ENCODE data around the gene ZNF865.

The ZNF865 gene

GRCh38 chr19:55655648-55656040, 50.2 kb downstream of the ZNF865 start:
- peak overlapping the region; percentile 81 to 95 (median 89) for H3K4me3 ChIP-seq (ENCODE audit: low read depth in 1 of 5, low read length in 5 of 5)
- H3K9me3 ChIP-seq (ENCODE audit: control insufficient read depth in 5 of 5, low read length in 5 of 5): no peaks in the 10 kb centered on the region
- H3K4me1 ChIP-seq (ENCODE audit: control insufficient read depth in 5 of 5, insufficient read depth in 5 of 5, low read length in 5 of 5): peaks cover 23 to 56% (median 43%) of the 10 kb centered on the region in 5 donors
- H3K9ac ChIP-seq (ENCODE audit: low read length in 5 of 5): peak overlapping the region; percentile 84 to 100 (median 94)
- H3K27me3 ChIP-seq (ENCODE audit: control insufficient read depth in 5 of 5, insufficient read depth in 4 of 5, low read length in 5 of 5): no peaks in the 10 kb centered on the region
- H3K36me3 ChIP-seq (ENCODE audit: control insufficient read depth in 5 of 5, insufficient read depth in 5 of 5, low read length in 5 of 5): peaks cover 0 to 27% (median 19%) of the 10 kb centered on the region in 5 donors
- H3K27ac ChIP-seq (ENCODE audit: low read depth, low read length): peak overlapping the region; percentile 94

GRCh38 chr19:55656552-55656951, 51.1 kb downstream of the ZNF865 start:
- Histone ChIP-seq H3K36me3 (ENCODE audit: control insufficient read depth in 5 of 5, insufficient read depth in 5 of 5, low read length in 5 of 5) (peaks cover 0 to 36% (median 25%) of the 10 kb centered on the region in 5 donors), H3K9ac (ENCODE audit: low read length in 5 of 5) (peak overlapping the region; percentile 84 to 100 (median 94)), H3K27me3 (ENCODE audit: control insufficient read depth in 5 of 5, insufficient read depth in 4 of 5, low read length in 5 of 5) (no peaks in the 10 kb centered on the region), H3K4me1 (ENCODE audit: control insufficient read depth in 5 of 5, insufficient read depth in 5 of 5, low read length in 5 of 5) (peaks cover 23 to 56% (median 43%) of the 10 kb centered on the region in 5 donors), H3K9me3 (ENCODE audit: control insufficient read depth in 5 of 5, low read length in 5 of 5) (no peaks in the 10 kb centered on the region), H3K4me3 (ENCODE audit: low read depth in 1 of 5, low read length in 5 of 5) (peak overlapping the region; percentile 81 to 95 (median 89)), H3K27ac (ENCODE audit: low read depth, low read length) (no peak overlapping the region)

DNA sequence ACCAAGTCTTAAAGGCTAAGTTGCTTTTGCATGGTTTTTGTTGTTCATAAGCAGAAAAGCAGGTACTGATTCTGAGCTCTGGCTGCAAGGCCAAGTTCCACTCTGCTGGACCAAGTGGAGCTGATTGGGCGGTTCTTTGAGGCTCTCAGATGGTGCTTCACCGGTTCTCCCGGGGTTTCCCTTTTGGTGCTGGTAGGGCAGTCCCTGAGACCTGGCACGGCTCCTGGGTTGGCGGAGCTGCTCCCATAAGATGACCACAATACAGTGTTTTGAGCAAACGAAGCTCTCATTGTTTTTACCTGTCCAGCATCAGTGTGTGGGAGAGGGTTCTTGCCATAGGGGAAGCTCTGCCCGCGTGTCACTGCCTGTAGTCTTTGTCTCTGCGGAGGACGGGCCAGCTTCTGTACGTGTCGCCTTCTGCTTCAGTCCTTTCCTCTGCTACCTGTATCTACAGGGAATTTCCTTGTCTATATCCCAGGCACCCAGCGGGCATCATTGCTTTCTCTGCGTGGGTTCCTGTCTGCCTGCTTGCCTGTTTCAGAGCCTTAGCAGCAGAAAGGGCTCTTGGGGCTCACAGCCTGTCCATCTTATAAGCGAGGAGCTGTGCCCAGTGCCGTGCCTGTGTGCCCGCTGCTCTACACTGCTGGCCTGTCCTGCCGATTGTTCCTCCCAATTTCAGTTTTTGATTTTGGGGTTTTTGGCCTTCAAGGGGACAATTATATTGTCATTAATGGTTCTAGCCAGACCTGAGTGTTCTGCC, 51.7 kb downstream of the ZNF865 start:
- Histone ChIP-seq H3K9me3 (ENCODE audit: control insufficient read depth in 5 of 5, low read length in 5 of 5) (no peaks in the 10 kb centered on the region), H3K27me3 (ENCODE audit: control insufficient read depth in 5 of 5, insufficient read depth in 4 of 5, low read length in 5 of 5) (no peaks in the 10 kb centered on the region), H3K36me3 (ENCODE audit: control insufficient read depth in 5 of 5, insufficient read depth in 5 of 5, low read length in 5 of 5) (peaks cover 0 to 39% (median 31%) of the 10 kb centered on the region in 5 donors), H3K4me3 (ENCODE audit: low read depth in 1 of 5, low read length in 5 of 5) (peak overlapping the region; percentile 17 to 95 (median 82)), H3K4me1 (ENCODE audit: control insufficient read depth in 5 of 5, insufficient read depth in 5 of 5, low read length in 5 of 5) (peaks cover 23 to 56% (median 43%) of the 10 kb centered on the region in 5 donors), H3K27ac (ENCODE audit: low read depth, low read length) (no peak overlapping the region), H3K9ac (ENCODE audit: low read length in 5 of 5) (peak overlapping the region; percentile 49 to 98 (median 84))

DNA sequence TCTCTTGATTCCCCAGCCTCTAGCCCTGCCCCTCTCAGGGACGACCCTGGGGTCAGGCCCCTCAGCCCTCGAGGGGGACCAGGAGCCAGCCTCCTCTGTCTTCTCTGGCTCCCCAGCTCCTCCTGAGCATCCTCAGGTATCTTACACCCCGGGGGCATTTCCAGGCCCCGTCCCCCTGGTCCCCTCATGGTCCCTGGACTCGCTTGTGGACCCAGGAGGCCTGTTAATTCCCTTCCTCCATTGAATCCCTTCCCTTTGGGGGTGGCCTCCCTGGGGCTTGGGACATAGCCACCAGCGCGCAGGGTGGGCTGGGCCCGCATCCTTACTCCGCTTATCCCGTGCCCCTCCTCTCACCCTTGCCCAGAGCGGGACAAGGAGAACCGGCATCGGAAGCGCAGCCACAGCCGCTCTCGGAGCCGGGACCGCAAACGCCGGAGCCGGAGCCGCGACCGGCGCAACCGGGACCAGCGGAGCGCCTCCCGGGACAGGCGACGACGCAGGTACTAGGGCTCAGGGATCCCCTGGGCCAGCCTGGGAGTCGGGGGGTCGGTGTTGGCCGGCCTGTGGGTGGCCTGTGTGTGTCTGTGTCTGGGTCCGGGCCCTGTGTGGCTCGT, 53.5 kb downstream of the ZNF865 start:
- Histone ChIP-seq H3K36me3 (ENCODE audit: control insufficient read depth in 5 of 5, insufficient read depth in 5 of 5, low read length in 5 of 5) (peaks cover 0 to 52% (median 47%) of the 10 kb centered on the region in 5 donors), H3K4me1 (ENCODE audit: control insufficient read depth in 5 of 5, insufficient read depth in 5 of 5, low read length in 5 of 5) (peaks cover 20 to 50% (median 43%) of the 10 kb centered on the region in 5 donors), H3K27ac (ENCODE audit: low read depth, low read length) (no peak overlapping the region), H3K4me3 (ENCODE audit: low read depth in 1 of 5, low read length in 5 of 5) (no peak overlapping the region), H3K9me3 (ENCODE audit: control insufficient read depth in 5 of 5, low read length in 5 of 5) (no peaks in the 10 kb centered on the region), H3K27me3 (ENCODE audit: control insufficient read depth in 5 of 5, insufficient read depth in 4 of 5, low read length in 5 of 5) (no peaks in the 10 kb centered on the region), H3K9ac (ENCODE audit: low read length in 5 of 5) (peak overlapping the region; percentile 2 to 62 (median 7))

- H3K4me3 ChIP-seq (ENCODE audit: low read depth in 1 of 5, low read length in 5 of 5): no peak overlapping the region
- no peaks in the 10 kb centered on the region for H3K27me3 ChIP-seq (ENCODE audit: control insufficient read depth in 5 of 5, insufficient read depth in 4 of 5, low read length in 5 of 5)
- H3K27ac ChIP-seq (ENCODE audit: low read depth, low read length): no peak overlapping the region
- peak overlapping the region in 2 of 5 donors; percentile 16 for H3K9ac ChIP-seq (ENCODE audit: low read length in 5 of 5)
- H3K36me3 ChIP-seq (ENCODE audit: control insufficient read depth in 5 of 5, insufficient read depth in 5 of 5, low read length in 5 of 5): peaks cover 0 to 61% (median 56%) of the 10 kb centered on the region in 5 donors
- H3K9me3 ChIP-seq (ENCODE audit: control insufficient read depth in 5 of 5, low read length in 5 of 5): no peaks in the 10 kb centered on the region
- H3K4me1 ChIP-seq (ENCODE audit: control insufficient read depth in 5 of 5, insufficient read depth in 5 of 5, low read length in 5 of 5): peaks cover 18 to 50% (median 43%) of the 10 kb centered on the region in 5 donors
These were observed 54.4 kb downstream of the ZNF865 start for GRCh38 chr19:55659822-55660221.

GRCh38 chr19:55660404-55660803, 55.0 kb downstream of the ZNF865 start:
- Histone ChIP-seq H3K4me1 (ENCODE audit: control insufficient read depth in 5 of 5, insufficient read depth in 5 of 5, low read length in 5 of 5) (peaks cover 18 to 48% (median 42%) of the 10 kb centered on the region in 5 donors), H3K27me3 (ENCODE audit: control insufficient read depth in 5 of 5, insufficient read depth in 4 of 5, low read length in 5 of 5) (no peaks in the 10 kb centered on the region), H3K27ac (ENCODE audit: low read depth, low read length) (no peak overlapping the region), H3K9ac (ENCODE audit: low read length in 5 of 5) (no peak overlapping the region), H3K4me3 (ENCODE audit: low read depth in 1 of 5, low read length in 5 of 5) (no peak overlapping the region), H3K9me3 (ENCODE audit: control insufficient read depth in 5 of 5, low read length in 5 of 5) (no peaks in the 10 kb centered on the region), H3K36me3 (ENCODE audit: control insufficient read depth in 5 of 5, insufficient read depth in 5 of 5, low read length in 5 of 5) (peaks cover 0 to 66% (median 60%) of the 10 kb centered on the region in 5 donors)

DNA sequence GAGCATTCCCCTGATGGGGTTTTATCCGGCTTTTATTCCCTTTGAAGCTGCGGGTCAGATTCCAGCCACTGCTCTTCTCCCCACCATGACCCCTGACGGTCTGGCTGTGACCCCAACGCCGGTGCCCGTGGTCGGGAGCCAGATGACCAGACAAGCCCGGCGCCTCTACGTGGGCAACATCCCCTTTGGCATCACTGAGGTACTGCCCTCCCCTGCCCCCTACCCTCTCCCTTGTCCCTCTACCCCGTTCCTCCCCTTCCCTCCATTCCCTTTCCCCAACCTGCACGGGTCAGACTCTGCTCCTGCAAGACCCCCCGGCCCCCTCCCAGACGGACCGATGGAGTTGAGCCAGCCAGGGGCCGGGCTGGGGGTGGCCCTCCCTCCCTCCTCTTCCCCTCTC, 55.5 kb downstream of the ZNF865 start:
- H3K4me3 ChIP-seq (ENCODE audit: low read depth in 1 of 5, low read length in 5 of 5): no peak overlapping the region
- peaks cover 18 to 42% (median 37%) of the 10 kb centered on the region in 5 donors for H3K4me1 ChIP-seq (ENCODE audit: control insufficient read depth in 5 of 5, insufficient read depth in 5 of 5, low read length in 5 of 5)
- peaks cover 0 to 71% (median 63%) of the 10 kb centered on the region in 5 donors for H3K36me3 ChIP-seq (ENCODE audit: control insufficient read depth in 5 of 5, insufficient read depth in 5 of 5, low read length in 5 of 5)
- no peak overlapping the region for H3K27ac ChIP-seq (ENCODE audit: low read depth, low read length)
- H3K27me3 ChIP-seq (ENCODE audit: control insufficient read depth in 5 of 5, insufficient read depth in 4 of 5, low read length in 5 of 5): no peaks in the 10 kb centered on the region
- H3K9me3 ChIP-seq (ENCODE audit: control insufficient read depth in 5 of 5, low read length in 5 of 5): no peaks in the 10 kb centered on the region
- no peak overlapping the region for H3K9ac ChIP-seq (ENCODE audit: low read length in 5 of 5)

DNA sequence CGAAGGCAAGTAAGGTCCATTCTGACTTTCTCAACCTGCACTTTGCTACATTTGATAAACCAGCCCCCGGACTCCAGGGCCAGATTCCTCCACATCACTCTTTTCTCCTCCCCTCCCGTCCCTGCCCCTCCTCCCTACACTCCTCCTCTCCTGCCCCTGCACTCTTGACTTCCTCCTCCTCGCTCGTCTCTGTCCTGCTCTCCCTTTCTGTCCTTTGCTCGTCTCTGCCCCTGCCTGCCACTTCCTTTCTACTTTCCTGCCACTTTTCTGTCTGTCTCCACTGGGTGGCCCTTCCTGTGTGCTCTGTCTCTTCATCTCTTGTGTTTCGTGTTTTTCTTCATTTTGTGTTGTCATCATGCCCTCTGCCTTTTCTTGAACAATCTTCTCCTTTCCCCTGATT, 56.4 kb downstream of the ZNF865 start:
- no peak overlapping the region for H3K4me3 ChIP-seq (ENCODE audit: low read depth in 1 of 5, low read length in 5 of 5)
- H3K9me3 ChIP-seq (ENCODE audit: control insufficient read depth in 5 of 5, low read length in 5 of 5): no peaks in the 10 kb centered on the region
- no peak overlapping the region for H3K27ac ChIP-seq (ENCODE audit: low read depth, low read length)
- peaks cover 13 to 33% (median 28%) of the 10 kb centered on the region in 5 donors for H3K4me1 ChIP-seq (ENCODE audit: control insufficient read depth in 5 of 5, insufficient read depth in 5 of 5, low read length in 5 of 5)
- H3K9ac ChIP-seq (ENCODE audit: low read length in 5 of 5): no peak overlapping the region
- peaks cover 0 to 80% (median 72%) of the 10 kb centered on the region in 5 donors for H3K36me3 ChIP-seq (ENCODE audit: control insufficient read depth in 5 of 5, insufficient read depth in 5 of 5, low read length in 5 of 5)
- no peaks in the 10 kb centered on the region for H3K27me3 ChIP-seq (ENCODE audit: control insufficient read depth in 5 of 5, insufficient read depth in 4 of 5, low read length in 5 of 5)

DNA sequence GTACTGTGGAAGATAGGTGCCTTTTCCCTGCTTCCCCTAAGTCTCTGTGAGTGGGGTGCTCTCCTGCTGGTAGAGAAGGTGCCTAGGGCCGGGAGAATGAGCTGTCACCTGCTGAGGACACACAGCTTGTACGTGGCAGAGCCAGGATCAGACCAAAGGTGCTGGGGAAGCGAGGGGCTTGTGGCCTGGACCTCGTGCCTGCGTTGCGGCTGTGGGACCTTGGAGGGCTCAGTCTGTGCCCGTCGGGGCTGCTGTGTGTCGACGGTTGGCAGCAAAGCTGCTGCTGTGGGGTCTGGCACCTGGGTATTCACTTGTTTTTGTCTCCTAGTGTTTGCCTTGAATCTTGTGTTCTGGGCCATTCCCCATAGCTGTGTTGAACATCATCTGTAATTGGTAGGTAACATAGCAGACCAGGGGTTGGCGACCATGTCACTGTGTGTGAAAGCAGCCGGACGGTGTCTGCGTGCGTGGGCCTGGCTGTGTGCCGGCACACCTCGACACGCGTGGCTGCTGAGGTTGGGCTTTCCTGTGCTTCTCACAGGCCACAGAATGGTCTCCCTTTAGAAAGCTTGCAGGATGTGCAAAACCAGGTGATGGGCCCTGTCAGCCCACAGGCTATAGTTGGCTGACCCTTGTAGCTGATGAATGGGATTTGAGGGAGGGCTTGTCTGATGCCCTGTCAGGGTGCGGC, 58.5 kb downstream of the ZNF865 start:
- Histone ChIP-seq H3K9me3 (ENCODE audit: control insufficient read depth in 5 of 5, low read length in 5 of 5) (no peaks in the 10 kb centered on the region), H3K4me1 (ENCODE audit: control insufficient read depth in 5 of 5, insufficient read depth in 5 of 5, low read length in 5 of 5) (peaks cover 0 to 12% (median 7%) of the 10 kb centered on the region in 5 donors), H3K4me3 (ENCODE audit: low read depth in 1 of 5, low read length in 5 of 5) (no peak overlapping the region), H3K9ac (ENCODE audit: low read length in 5 of 5) (no peak overlapping the region), H3K36me3 (ENCODE audit: control insufficient read depth in 5 of 5, insufficient read depth in 5 of 5, low read length in 5 of 5) (peaks cover 0 to 96% (median 87%) of the 10 kb centered on the region in 5 donors), H3K27ac (ENCODE audit: low read depth, low read length) (no peak overlapping the region), H3K27me3 (ENCODE audit: control insufficient read depth in 5 of 5, insufficient read depth in 4 of 5, low read length in 5 of 5) (no peaks in the 10 kb centered on the region)
